ENCODE results near the gene AKAP6. TPM values are rescaled to one million over a fixed set of nuclear protein-coding genes. Genes with fewer than 3 reads are reported as not detected.

The AKAP6 gene
- total and polyA plus RNA-seq, 2 of the 8 experiments (the other 6 are each of a cell fraction or from before 2014, with no cell fraction given), result 0.09 to 0.89 TPM

- H4K20me1 ChIP-seq (replicated peaks in 1 of 2; ENCODE audit: control insufficient read depth in 1 of 2, insufficient read depth in 2 of 2, low read length in 2 of 2), result no peaks in the 10 kb centered on the region
- DNase-seq (ENCODE audit: low read depth in 1 of 2, low spot score in 2 of 2) (no peak), FAIRE-seq (no peak)
- no peak overlapping the region for H2AK5ac ChIP-seq (ENCODE audit: low read depth, low read length)
- no peak for TF ChIP-seq TCF12 (IDR thresholded peaks at IDR 0.05; ENCODE audit: low read depth, low read length)
- TF ChIP-seq PHF8 (conservative IDR thresholded peaks at IDR 0.05; ENCODE audit: low read depth, low read length), result no peak
- no peak for TF ChIP-seq EGR1 (IDR thresholded peaks at IDR 0.05; ENCODE audit: borderline replicate concordance, low read depth, low read length)
- TF ChIP-seq MAFK (IDR thresholded peaks at IDR 0.05; ENCODE audit: low read depth, low read length), result peak; percentile 48; the same call in 1 of the 2 replicates
- H3K18ac ChIP-seq (ENCODE audit: extremely low read depth, low read length), result no peak overlapping the region
- no peaks in the 10 kb centered on the region for H3K79me1 ChIP-seq (ENCODE audit: low read depth, low read length)
- no peak overlapping the region for H3K9ac ChIP-seq (replicated peaks in 1 of 4; ENCODE audit: extremely low read depth in 1 of 4, low read depth in 3 of 4, low read length in 3 of 4)
- no peak overlapping the region for H3K23ac ChIP-seq (ENCODE audit: insufficient read length)
- peak overlapping the region; percentile 72 for H3K14ac ChIP-seq (ENCODE audit: insufficient read length)
- ChIA-PET POLR2A (ENCODE audit: partially characterized antibody) (no interaction called here), CTCF (ENCODE audit: partially characterized antibody) (interaction anchor here (1.5 kb wide), 1 partner anchor 11 kb away, joined by 3 read pairs; no protein-coding TSS in a partner anchor)
- peaks cover 0 to 6% (median 3%) of the 10 kb centered on the region in 4 experiments; a peak in 3 of 7 replicates for H3K4me1 ChIP-seq (replicated peaks in 1 of 4; ENCODE audit: control insufficient read depth in 3 of 4, insufficient read depth in 4 of 4, low read length in 3 of 4)
- no peak overlapping the region for H4K8ac ChIP-seq (ENCODE audit: extremely low read depth, insufficient read depth, low read length)
- H4K91ac ChIP-seq (replicated peaks; ENCODE audit: insufficient read length, low read length), result no peak overlapping the region
- H2BK20ac ChIP-seq (ENCODE audit: low read length), result 0 out of 2 replicates have a peak overlapping the region, but pooled peaks have one; percentile 64
- H2BK15ac ChIP-seq (ENCODE audit: low read length), result no peak overlapping the region
- H3K4me2 ChIP-seq (ENCODE audit: insufficient read depth in 1 of 2, low read depth in 2 of 2, low read length in 2 of 2), result peak overlapping the region in 1 of 2 experiments; percentile 38; a peak in 1 of 4 replicates
- no peak overlapping the region for H2BK12ac ChIP-seq (ENCODE audit: low read depth, low read length)
- no peaks in the 10 kb centered on the region for H3K79me2 ChIP-seq (ENCODE audit: control insufficient read depth in 1 of 2, insufficient read depth in 2 of 2, low read length in 2 of 2)
- H3K9me3 ChIP-seq (ENCODE audit: insufficient read depth in 2 of 2, low read depth in 1 of 2, low read length in 1 of 2), result no peaks in the 10 kb centered on the region
- H3K27ac ChIP-seq (ENCODE audit: low read depth, low read length), result no peak overlapping the region
- no peaks in the 10 kb centered on the region for H3K36me3 ChIP-seq (ENCODE audit: control insufficient read depth in 2 of 4, insufficient read depth in 4 of 4, low read length in 3 of 4)
- H4K5ac ChIP-seq (ENCODE audit: insufficient read length, low read depth, low read length), result no peak overlapping the region
- no peak overlapping the region for H2BK120ac ChIP-seq (replicated peaks; ENCODE audit: low read depth, low read length)
- H3K4ac ChIP-seq (replicated peaks; ENCODE audit: insufficient read length, low read depth, low read length), result no peak overlapping the region
- H3K56ac ChIP-seq (replicated peaks; ENCODE audit: insufficient read length, low read depth, low read length), result no peak overlapping the region
- H2AFZ ChIP-seq (ENCODE audit: low read length), result 0 out of 2 replicates have a peak overlapping the region, but pooled peaks have one; percentile 6
- no peak overlapping the region; the same call in 1 of the 2 replicates for H2BK5ac ChIP-seq (ENCODE audit: low read depth, low read length)
- no peaks in the 10 kb centered on the region for H3K23me2 ChIP-seq (ENCODE audit: low read depth, low read length)
- WGBS, 2 experiments (ENCODE audit: extremely low coverage in 1 of 2, insufficient coverage in 1 of 2, insufficient read length in 1 of 2, insufficient replicate concordance in 2 of 2, low coverage in 1 of 2, low lambda C conversion rate in 2 of 2, missing lambda C conversion rate in 1 of 2), result 89% methylated on average over 2 of the region's 2 CpGs; no CpG with 5 or more reads in 1 of the 2 experiments
- no peak overlapping the region for H3K4me3 ChIP-seq (ENCODE audit: extremely low read depth in 1 of 4, insufficient read depth in 2 of 4, low read depth in 3 of 4, low read length in 4 of 4)
- no peaks in the 10 kb centered on the region for H3K27me3 ChIP-seq (replicated peaks in 1 of 4; ENCODE audit: control insufficient read depth in 3 of 4, extremely low read depth in 1 of 4, insufficient read depth in 3 of 4, low read length in 3 of 4)
Observed at GRCh38 chr14:32341947-32342846, 13.1 kb downstream of the AKAP6 start.
